HG03439 (cell line): ENCODE results near the gene CLCN7.

Experiments
- ATAC-seq: cut with Tn5 transposase; IDR thresholded peaks from one replicate; pipeline ENCODE4 v1.9.1; 2021; ENCODE audit warnings: mild to moderate bottlenecking, moderate library complexity; ENCODE audit not compliant: unreplicated experiment

Gene CLCN7

DNA sequence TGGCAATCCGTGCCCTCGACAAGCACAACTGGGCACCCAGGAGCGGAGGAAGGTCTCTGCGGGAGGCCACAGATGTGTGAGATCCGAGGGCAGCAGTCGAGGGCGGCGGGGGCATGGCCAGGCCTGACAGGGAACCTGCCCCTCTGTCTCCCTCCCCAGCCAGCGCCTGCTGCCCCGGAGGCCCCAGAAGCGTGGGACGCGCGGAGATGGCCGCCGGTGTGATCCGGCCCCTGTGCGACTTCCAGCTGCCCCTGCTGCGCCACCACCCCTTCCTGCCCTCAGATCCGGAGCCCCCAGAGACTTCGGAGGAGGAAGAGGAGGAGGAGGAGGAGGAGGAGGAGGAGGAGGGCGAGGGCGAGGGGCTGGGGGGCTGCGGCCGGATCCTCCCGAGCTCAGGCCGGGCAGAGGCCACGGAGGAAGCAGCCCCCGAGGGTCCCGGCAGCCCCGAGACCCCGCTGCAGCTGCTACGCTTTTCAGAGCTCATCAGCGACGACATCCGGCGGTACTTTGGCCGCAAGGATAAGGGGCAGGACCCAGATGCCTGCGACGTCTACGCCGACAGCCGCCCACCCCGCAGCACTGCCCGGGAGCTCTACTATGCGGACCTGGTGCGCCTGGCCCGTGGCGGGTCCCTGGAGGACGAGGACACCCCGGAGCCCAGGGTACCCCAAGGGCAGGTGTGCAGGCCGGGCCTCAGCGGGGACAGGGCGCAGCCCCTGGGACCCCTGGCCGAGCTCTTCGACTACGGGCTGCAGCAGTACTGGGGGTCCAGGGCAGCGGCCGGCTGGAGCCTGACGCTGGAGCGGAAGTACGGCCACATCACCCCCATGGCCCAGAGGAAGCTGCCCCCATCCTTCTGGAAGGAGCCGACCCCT is 42.2 kb downstream of the CLCN7 start:
- no peak for ATAC-seq

DNA sequence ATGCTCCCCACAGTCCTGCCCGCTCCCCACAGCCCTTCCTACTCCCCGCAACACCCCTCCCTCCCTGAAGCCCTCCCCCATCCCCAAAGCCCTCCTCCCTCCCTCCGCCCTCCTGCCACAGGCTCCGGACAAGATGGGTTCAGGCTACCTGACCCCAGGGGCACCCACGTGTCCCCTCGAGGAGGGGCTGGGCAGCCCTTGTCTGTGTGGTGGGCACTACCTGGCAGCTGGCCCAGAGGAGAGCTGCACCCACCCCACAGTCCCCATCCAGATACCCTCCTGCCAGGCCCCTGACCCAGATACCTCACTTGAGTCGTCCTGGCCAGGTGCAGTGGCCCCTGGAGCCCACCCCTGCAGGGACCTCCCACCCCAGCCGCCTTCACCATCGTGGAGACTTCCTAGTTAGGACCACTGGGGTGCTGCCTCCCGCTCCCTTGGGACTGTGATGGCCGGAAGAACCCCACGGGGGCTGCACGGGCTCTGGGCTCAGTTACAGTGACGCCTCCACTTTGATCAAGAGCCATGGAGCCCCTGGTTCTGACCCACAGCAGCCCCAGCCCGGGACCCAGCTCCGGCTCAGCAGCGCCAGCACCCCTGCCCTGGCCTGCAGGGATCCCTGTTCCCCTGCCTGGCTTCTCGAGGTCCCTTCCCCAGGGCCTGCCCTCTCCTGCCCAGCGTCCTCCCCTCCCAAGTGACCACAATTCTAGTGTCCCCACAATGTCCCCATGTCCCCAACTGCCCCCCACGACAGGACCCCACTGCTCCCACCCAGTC is 43.1 kb downstream of the CLCN7 start:
- no peak for ATAC-seq

DNA sequence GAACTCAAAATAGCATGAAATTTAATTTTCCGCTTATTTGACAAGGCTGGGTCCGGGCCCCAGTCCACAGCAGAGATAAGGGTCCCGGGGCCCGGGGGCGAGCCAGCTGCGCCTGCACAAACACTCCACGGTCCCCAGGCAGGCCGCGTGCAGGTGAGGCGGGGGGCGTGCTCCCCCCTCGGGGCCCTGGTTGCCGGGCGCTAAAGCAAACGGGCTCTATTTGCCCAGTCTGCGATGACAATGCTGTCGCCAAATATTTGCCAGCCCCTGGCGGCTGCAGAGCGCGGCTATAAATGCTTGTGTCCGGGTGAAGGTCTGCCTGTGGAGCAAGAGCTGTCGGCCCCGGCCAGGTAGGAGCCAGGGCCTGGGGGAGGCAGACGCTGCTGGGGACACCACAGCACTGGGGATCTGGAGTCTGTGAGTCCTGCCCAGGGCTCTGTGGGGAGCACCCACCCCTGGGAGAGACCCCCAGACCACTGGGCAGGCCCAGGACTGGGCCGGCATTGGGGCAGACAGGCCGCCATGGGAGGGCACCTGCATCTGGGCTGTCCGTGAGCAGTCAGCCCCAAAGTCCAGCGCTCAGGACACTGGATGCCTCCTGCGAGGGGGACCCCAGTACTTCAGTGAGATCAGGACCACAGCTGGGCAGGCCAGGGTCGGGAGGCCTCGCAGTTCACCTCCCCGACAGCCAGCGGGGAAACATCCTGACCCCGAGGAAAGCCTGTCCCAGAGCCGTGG is 43.9 kb downstream of the CLCN7 start, which contains the start of gene PERCC1:
Gene PERCC1 (plus strand): TSS at position 320 of the 738 bp plus-strand sequence. CDS start 1,516 bp downstream, outside the sequence.
- no peak for ATAC-seq

DNA sequence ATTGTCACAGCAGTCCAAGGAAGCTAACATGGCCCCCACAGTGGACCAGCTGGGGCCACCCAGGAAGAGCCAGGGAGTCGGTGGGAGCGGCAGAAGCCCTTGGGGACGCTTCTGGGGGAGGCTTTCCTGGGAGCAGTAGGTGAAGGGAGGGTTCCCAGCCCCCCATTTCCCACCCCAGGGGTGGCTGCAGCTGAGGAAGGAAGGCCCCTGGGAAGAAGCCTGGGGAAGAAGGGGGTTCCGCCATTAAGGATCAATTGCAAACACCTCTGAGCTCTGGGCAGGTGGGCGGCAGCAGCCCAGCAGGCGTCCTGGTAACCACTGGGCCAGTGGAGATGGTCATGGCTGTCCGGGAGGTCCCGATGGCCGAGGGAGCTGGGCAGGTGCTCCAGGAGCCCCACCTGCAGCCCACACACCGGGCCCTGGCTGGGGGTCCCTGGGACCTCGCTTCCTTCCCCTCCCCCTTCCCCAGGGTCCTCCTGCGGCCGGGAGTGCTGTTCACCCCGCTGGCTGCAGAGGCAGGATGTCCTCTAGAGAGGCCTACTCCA is 44.5 kb downstream of the CLCN7 start:
- no peak for ATAC-seq

DNA sequence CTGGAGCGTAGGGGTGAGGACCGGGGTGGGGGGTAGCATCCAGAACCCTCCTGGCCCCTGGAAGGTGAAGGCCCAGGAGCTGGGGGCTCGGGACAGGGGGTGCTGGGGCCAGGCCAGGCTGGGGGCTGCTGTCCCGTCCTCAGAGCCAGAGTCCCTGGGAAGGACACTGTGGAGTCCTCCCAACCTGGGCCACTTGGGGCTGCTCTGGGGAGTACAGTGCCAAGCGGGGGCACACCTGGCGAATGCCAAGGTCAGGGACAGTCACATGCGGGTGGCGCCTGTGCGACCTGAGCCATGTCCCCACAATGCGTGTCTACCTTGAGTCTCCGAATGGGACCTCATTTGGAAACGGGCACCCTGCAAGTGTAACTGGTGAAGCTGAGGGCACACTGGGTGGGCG is 45.2 kb downstream of the CLCN7 start:
- ATAC-seq: no peak

DNA sequence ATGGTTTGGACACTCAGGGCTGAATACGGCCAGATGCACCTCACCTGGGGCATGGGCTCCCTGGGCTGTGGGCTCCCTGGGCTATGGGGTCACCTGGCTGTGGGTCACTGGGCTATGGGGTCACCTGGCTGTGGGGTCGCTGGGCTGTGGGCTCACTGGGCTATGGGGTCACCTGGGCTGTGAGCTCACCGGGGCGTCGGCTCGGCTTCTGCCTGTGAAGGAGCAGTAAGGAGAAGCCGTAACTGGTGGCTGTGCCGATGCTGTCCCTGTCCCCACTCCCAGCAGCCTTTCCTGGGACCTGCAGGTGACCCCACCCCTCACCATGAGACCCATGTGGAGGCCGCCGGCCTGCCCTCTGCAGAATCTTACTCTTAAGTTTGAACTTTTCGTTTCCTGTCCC is 45.8 kb downstream of the CLCN7 start:
- ATAC-seq: no peak

DNA sequence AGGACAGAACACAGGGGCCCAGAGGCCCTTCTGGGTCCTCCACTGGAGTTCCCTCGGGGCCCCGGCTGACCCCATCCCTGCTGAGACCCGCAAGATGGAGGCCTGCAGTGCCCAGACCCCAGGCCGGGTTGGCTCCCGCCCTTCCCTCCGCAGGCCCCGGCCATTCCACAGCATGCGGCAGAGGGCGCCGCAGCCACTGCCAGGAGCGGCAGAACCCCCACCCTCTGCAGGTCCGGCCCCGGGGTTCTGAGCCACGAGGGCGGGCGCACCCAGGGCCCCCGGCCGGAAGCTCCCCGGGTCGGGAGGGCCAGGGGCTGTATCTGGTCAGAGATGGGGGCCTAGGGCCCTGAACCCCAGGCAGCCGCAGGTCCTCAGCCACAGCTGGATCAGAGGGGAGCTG is 46.3 kb downstream of the CLCN7 start:
- no peak for ATAC-seq

DNA sequence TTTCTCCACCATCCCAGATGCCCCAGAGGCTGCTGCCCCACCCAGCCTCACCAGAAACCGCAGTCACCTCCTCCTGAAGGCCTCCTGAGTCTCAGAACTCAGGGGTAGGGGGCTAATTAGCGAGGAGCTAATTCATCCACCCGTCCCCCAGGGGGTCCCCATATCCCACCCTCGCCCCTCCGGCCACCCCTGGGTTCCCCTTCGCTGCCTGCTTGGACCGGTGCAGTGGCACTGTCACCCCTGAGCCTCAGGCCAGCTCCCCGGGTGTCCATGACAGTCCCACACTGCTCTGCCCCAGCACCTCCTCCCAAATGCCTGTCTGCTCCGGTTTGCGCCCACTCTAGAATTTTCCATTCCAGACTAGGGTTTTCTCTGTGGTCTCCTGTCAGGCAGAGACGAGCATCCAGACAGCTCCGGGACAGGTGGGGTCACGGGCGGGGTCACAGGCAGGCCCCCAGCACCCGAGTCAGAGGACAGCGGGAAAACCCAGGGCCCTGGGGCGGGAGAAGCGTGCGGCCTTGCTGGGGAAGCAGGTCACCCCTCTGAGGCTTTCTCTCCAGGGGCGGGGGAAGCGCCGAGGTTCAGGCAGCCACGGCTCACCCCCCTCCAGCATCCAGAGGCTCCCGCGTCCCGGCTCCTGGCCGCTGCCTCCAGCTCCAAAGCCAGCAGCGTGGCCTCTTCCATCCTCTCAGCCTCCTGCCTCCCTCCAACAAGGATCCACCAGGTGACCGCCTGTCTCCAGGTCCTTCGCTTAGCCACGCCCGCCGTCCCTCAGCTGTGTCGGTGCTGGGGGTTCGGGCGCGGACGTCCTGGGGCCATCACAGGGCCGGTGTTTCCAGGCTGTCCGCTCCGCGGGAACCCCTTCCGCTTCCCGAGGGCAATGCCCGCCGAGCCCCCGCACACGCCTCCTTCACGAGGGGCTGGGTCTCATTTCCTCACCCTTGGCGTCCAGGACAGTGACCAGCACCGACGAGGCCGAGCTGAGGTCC is 47.1 kb downstream of the CLCN7 start:
- no peak for ATAC-seq

DNA sequence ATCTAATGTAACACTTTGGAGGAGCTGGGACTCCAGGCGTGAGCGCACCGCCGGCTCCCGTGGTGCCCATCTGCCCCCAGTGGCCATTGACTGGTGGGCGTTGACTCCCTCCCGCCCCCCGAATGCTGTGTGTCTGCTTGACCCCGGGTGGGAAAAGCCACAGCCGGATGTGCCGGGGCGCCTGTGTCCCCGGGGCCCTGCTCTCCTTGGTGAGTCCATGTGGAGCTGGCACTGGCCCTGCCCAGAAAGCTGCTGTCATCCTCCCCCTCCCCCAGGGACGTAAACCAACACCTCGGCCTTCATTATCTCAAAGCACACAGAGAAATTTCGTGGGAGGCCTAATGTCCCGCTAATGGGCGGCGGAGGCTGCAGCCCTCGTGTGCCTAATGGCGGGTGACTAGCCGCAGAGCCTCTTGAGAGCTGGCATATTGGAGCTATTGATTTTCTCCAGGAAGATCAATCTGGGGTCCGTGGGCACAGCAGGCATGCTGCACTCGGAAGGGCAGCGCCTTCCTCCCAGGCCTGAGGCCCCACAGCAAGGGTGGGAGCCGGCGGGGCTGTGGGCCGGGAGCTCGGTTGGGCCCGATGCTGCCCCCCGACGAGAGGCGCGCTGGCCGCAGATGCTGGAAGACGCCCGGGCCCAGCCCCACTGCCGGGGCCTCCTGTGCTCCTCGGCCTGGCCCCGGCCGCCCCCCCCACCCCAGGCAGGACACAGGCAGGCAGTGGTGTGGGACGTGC is 47.9 kb downstream of the CLCN7 start:
- no peak for ATAC-seq

DNA sequence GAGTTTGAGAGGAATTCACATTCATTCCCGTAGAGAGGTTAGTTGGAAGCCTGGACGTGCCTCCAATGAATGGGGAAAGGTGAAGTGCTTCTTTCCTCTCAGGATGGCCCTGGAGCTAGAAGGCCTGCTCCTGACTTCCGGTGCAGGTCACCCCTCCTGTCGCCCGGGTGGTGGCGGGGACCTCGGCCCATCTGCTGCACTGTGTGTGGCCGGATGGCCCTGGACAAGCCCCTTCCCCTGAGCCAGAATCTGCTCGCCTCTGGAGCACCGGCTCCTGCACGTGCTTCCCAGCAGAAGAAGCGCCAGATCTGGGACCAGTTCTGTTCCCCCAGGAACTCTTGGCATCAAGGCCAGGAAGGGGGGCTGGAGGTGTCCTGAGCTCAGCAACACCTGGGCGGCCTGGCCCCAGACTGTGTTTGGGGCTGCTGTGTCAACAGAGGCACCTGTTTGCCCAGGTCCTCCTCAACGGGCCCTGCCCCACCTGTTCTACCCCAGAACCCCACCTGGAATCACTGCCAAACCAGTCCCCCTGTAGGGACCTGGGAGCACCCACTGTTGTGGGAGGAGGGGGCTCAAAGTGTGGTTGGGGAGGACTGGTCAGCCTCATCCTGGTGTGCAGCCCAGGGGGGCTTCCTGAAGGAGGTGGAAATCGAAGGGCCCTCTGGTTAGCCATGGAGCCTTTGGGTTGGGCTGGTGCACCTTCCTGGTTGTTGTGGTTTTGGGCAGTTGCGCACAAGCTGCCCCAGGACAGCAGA is 49.0 kb downstream of the CLCN7 start:
- no peak for ATAC-seq

DNA sequence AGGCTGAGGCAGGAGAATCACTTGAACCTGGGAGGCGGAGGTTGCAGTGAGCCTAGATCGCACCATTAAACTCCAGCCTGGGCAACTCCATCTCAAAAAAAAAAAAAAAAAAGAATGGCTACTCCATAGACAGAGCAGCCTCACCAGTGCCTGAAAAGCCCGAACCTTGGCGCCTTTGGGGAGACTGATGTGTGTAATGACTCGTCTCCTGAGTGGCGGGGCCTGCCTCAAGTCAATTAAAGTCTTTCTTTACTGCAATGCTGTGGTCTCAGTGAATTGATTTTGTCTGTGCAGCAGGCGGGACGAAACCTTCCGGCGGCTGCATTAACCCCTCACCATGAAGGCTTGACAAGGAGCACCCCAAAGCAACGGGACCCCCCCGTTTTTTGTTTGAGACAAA is 50.8 kb downstream of the CLCN7 start:
- ATAC-seq: no peak

DNA sequence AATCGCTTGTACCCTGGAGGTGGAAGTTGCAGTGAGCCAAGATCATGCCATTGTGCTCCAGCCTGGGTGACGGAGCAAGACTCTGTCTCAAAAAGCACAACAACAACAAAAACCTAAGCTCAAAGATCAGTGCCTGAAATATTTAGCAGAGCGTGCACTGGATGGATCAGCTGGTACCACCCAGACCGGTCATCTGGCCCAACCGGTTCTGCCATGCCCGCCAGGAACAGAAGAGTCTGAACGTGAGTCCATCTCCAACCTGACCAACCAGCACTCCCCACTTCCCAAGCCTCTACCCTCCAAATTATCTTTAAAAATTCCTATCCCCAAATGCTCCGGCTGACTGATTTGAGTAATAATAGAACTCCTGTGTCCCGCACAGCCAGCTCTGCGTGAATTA is 52.8 kb downstream of the CLCN7 start:
- ATAC-seq: no peak

DNA sequence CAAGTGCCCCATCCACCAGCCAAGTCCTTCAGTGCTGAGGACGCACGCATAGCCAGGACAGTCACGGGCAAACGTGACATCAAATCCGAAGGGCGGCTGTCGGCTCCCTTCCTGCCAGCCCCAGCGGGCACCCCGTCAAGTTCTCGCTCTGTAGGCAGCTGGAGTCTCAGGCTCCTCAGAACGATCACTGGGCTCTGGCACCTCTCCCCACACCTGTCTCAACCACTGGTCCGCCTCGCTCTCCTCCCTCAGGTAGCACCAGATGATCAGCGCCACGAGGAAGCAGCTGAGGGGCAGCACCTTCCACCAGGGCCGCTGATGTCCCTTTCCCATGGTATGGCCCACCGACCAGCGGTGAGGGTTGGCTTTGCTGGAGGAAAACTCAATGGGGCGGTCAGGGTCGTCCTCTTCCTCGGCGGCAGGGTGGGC is 54.7 kb downstream of the CLCN7 start:
- peak; percentile 5 for ATAC-seq

DNA sequence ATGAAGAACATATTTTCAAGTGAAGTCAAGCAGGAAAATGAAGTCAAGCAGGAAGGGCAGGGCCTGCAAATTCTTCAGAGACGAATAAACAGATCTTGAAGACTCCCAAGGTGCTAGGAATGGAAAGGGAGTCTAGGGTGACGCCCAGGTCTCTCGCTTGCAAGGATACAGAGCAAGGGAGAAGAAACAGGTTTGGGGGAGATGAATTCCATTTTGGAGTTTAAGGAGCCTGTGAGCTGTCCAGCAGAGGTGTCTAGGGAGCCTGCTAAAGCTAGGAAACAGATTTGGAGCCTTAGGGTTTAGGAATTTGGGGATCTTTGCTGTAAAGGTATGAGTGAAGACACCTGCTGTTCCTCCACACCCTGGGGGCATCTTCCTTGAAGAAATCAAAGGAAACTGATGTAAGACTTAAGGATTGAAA is 58.3 kb downstream of the CLCN7 start:
- no peak for ATAC-seq

DNA sequence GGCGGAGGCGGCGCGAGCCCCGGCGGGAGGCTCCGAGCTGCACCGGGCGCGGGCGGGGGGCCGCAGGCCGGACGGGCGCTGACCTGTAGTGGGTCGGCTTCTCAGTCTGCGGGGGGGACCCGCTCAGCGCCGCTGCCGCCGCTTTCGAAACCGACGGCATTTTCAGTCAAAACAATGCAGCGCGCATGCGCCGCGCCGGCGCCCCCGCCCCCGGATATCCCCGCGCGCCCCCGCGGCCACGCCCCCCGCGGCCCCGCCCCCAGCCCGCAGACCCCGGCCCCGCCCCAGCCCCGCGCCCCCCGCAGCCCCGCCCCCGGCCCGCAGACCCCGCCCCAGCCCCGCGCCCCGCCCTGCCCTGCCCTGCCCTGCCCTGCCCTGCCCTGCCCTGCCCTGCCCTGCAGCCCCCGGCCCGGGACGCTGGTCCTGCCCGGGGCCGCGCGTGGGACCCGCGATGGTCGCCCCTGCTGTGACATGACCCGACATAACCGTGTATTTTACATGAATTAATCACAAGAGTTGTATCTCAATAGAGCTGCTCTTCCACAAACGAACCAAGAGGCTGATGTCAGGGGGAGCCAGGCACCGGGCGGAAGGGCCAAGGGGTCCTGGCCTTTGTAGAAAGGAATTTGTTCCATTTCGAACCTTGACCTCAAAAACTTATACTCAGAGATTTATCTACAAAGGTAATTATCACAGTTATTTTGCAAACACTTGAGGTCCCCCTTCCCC is 60.1 kb downstream of the CLCN7 start, which contains the start of gene UNKL:
Gene UNKL (minus strand): TSS at position 173 of the 729 bp plus-strand sequence. CDS start 13 bp downstream, at position 160.
- peak; percentile 39 for ATAC-seq

DNA sequence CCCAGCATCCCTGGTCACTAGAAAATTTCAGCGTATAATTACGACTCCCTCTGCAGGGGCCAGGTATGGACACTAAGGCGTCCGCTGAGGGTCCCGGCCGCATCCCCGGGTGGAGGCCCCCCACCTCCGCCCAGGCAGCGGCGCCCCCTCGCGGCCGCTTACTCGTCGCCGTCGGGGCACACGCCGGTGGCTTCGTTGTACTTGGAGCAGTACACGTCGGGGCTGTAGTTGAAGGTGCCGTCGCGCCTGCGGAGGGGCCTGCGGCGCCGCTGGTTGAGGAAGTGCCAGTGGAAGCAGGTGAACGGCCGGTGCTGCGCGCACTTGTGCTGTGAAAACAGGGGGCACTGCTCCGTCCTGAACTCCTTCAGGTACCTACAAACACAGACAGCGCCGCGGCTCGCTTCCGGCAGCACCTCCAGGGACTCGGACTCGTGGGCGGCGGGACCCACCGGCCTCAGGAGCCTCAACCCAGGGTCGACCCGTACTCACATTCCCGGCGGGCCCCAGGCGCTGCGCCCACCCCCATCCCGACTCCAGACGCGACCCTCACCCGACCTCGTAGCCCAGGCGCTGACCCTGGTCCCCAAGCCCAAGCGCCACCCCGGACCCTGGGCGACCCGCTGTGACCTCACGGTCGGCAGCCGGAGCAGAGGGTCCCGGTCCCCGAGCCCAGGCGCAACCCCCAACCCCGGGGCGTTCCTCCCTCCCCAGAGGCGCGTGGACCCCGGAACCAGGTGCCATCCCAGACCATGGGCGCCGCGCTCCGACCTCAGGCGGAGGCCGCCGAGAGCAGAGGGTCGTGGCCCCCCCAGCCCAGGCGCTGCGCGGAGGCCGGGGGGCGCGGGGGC is 60.9 kb downstream of the CLCN7 start:
- ATAC-seq: peak; percentile 44

DNA sequence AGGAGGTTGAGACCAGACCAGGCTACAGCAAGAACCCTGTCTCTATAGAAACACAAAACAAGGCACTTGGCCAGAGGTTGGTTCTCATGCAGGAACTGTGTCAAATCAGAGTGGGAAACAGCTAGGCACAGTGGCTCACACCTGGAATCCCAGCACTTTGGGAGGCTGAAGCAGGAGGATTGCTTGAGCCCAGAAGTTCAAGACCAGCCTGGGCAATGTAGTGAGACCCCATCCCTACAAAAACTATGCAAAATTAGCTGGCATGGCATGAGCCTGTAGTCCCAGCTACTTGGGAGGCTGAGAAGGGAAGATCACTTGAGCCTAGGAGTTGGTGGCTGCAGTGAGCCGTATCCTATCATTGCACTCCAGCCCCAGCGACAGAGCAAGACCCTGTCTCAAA is 62.0 kb downstream of the CLCN7 start:
- no peak for ATAC-seq
